ENCODE data around the gene AAGAB. TPM values are rescaled to one million over a fixed set of nuclear protein-coding genes. Genes with fewer than 3 reads are reported as not detected.

AAGAB gene
- total and polyA plus RNA-seq, 8 donors = 7.1 to 16.3 (median 13.0) TPM

- H3K27me3 ChIP-seq = no peaks in the 10 kb centered on the region
- H3K27ac ChIP-seq = no peak overlapping the region
- intact Hi-C loops (cut with DNase I) = no loop called here
- H3K4me1 ChIP-seq = peaks cover 3 to 7% (median 7%) of the 10 kb centered on the region in 3 donors
- DNase-seq = no peak
- FAIRE-seq = no peak
- H3K9me3 ChIP-seq = no peaks in the 10 kb centered on the region
- TF ChIP-seq, protein P1, sequence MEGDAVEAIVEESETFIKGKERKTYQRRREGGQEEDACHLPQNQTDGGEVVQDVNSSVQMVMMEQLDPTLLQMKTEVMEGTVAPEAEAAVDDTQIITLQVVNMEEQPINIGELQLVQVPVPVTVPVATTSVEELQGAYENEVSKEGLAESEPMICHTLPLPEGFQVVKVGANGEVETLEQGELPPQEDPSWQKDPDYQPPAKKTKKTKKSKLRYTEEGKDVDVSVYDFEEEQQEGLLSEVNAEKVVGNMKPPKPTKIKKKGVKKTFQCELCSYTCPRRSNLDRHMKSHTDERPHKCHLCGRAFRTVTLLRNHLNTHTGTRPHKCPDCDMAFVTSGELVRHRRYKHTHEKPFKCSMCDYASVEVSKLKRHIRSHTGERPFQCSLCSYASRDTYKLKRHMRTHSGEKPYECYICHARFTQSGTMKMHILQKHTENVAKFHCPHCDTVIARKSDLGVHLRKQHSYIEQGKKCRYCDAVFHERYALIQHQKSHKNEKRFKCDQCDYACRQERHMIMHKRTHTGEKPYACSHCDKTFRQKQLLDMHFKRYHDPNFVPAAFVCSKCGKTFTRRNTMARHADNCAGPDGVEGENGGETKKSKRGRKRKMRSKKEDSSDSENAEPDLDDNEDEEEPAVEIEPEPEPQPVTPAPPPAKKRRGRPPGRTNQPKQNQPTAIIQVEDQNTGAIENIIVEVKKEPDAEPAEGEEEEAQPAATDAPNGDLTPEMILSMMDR (IDR thresholded peaks at IDR 0.05) = no peak
- no peak for ATAC-seq
- no peak overlapping the region for H3K4me3 ChIP-seq
- 95% methylated on average over 3 of the region's 3 CpGs for WGBS, 2 donors
- H3K36me3 ChIP-seq = no peaks in the 10 kb centered on the region
These were observed 9.4 kb downstream of the AAGAB start for GRCh38 chr15:67244971-67245478.

DNA sequence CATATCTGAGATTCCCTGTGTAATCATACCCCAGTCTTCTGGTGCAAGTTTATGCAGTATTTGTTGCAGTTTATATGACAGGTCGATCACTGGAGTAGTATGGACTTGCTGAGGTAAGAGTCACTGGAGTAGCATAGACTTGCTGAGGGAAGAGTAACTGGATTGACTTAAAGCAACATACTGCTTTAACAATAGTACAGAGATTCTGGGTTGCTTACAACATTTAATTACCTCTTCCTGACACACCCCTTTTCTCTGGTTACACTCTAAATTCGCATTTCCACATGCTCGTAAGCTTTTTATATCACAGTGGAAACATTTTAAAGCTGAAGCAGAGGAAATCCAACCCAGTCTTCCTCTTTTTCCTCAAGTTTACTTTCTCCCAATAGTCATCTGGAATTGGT is 11.8 kb downstream of the AAGAB start:
- H3K27me3 ChIP-seq = no peaks in the 10 kb centered on the region
- no peak for ATAC-seq
- no peaks in the 10 kb centered on the region for H3K36me3 ChIP-seq
- no peak for DNase-seq
- H3K4me1 ChIP-seq = peaks cover 4 to 9% (median 7%) of the 10 kb centered on the region in 3 donors
- no peaks in the 10 kb centered on the region for H3K9me3 ChIP-seq
- intact Hi-C loops (cut with DNase I) = no loop called here
- TF ChIP-seq, protein P1 (IDR thresholded peaks at IDR 0.05) = no peak
- no peak overlapping the region for H3K4me3 ChIP-seq
- no peak for FAIRE-seq
- H3K27ac ChIP-seq = no peak overlapping the region
- 65 to 72% methylated on average over 3 of the region's 3 CpGs for WGBS, 2 donors

GRCh38 chr15:67241132-67241855 is 13.2 kb downstream of the AAGAB start:
- Histone ChIP-seq H3K9me3 (no peaks in the 10 kb centered on the region), H3K27me3 (no peaks in the 10 kb centered on the region), H3K36me3 (no peaks in the 10 kb centered on the region), H3K4me1 (peaks cover 4 to 9% (median 7%) of the 10 kb centered on the region in 3 donors), H3K4me3 (no peak overlapping the region), H3K27ac (no peak overlapping the region)
- intact Hi-C loops (cut with DNase I) = no loop called here
- TF ChIP-seq, protein P1 (IDR thresholded peaks at IDR 0.05) = no peak
- 63 to 77% methylated on average over 3 to 4 of the region's 4 CpGs for WGBS, 2 donors
- DNase-seq = no peak
- no peak for FAIRE-seq
- no peak for ATAC-seq

GRCh38 chr15:67240235-67241131 is 14.0 kb downstream of the AAGAB start:
- Histone ChIP-seq H3K27ac (peak overlapping the region in 1 of 4 donors; percentile 5), H3K4me1 (peaks cover 4 to 9% (median 7%) of the 10 kb centered on the region in 3 donors), H3K27me3 (no peaks in the 10 kb centered on the region), H3K4me3 (no peak overlapping the region), H3K9me3 (no peaks in the 10 kb centered on the region), H3K36me3 (no peaks in the 10 kb centered on the region)
- TF ChIP-seq, protein P1 (IDR thresholded peaks at IDR 0.05) = peak in 2 of 4 donors; percentile 12 to 24
- FAIRE-seq (no peak), ATAC-seq (peak; percentile 82 to 97 (median 91)), DNase-seq (peak in 4 of 6 donors; percentile 25 to 41 (median 29))
- intact Hi-C loops (cut with DNase I) = no loop called here
- 12 to 13% methylated on average over 3 of the region's 3 CpGs for WGBS, 2 donors
